HUES64 (cell line): Measurements from ENCODE around the gene EMP1.
"Not testable (repeated sequence)": the region's sequence is repeated elsewhere in the genome, so short reads cannot be mapped to it uniquely, and the experiment has no call there.

Experiments used
- H3K27ac ChIP-seq: 2 replicates; pipeline ENCODE4 v1.7.0; 2013; ENCODE audit warnings: low read depth, low read length, inconsistent platforms
- H3K27me3 ChIP-seq: 2 replicates; pipeline ENCODE4 v1.6.1; 2013; ENCODE audit warnings: mild to moderate bottlenecking, low read length; ENCODE audit not compliant: insufficient read depth
- H3K36me3 ChIP-seq: 2 replicates; pipeline ENCODE4 v1.6.1; 2013; ENCODE audit warnings: mild to moderate bottlenecking, low read length; ENCODE audit not compliant: insufficient read depth
- H3K4me1 ChIP-seq: 2 replicates; pipeline ENCODE4 v1.6.1; 2013; ENCODE audit warnings: mild to moderate bottlenecking, low read length, moderate library complexity; ENCODE audit not compliant: insufficient read depth
- H3K4me3 ChIP-seq: 2 replicates; pipeline ENCODE4 v1.5.1; 2013; ENCODE audit warnings: mild to moderate bottlenecking, low read length, moderate library complexity
- H3K9ac ChIP-seq: 2 replicates; pipeline ENCODE4 v1.6.1; 2013; ENCODE audit warnings: mild to moderate bottlenecking, low read depth, low read length
- H3K9me3 ChIP-seq: 2 replicates; pipeline ENCODE4 v1.6.1; 2013; ENCODE audit warnings: low read depth, low read length; ENCODE audit not compliant: insufficient read depth
- WGBS: fragments of 150-250, 120-280 bp; methylation state at CpG from one replicate; pipeline ENCODE4 v1.1.7; 2013; ENCODE audit warnings: missing lambda C conversion rate; 5-methylcytosine and 5-hydroxymethylcytosine counted together

EMP1 gene

DNA sequence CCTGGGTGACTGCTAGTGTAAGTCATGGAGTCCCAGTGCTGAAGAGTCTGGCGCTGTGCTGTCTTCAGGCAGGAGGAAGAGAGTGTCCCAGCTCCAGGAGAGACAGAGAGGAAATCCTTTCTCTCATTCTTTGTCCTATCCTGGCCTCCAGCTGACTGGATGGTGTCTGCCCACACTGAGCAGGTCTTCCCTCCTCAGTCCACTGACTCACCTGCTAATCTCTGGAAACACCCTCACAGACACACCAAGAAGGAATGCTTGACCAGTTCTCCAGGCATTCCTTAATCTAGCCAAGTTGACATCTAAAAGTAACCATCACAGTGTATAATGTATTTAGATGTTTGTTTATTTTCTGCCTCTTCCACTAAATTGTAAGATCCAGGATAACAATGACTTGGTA lies 53.9 kb downstream of the EMP1 start:
- H3K4me3 ChIP-seq = no peak overlapping the region
- no peak overlapping the region for H3K9ac ChIP-seq
- no peaks in the 10 kb centered on the region for H3K27me3 ChIP-seq
- no peaks in the 10 kb centered on the region for H3K36me3 ChIP-seq
- no peaks in the 10 kb centered on the region for H3K9me3 ChIP-seq
- no peak overlapping the region for H3K27ac ChIP-seq
- peaks cover 5% of the 10 kb centered on the region; the same call in 1 of the 2 replicates for H3K4me1 ChIP-seq
- WGBS = 77% methylated on average over 1 of the region's 1 CpG

DNA sequence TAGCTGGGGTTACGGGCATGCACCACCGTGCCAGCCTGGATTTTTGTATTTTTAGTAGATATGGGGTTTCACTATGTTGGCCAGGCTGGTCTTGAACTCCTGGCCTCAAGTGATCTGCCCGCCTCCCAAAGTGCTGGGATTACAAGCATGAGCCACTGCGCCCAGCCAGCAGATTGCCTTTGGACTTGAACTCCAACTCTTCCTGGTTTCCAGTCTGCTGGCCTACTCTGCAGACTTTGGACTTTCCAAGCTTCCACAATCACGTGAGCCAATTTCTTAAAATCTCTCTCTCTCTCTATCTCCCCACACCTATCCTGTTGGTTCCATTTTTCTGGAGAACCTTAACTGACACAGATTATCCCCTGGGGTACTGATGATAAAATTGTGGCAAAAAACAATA lies 55.0 kb downstream of the EMP1 start:
- H3K9me3 ChIP-seq = no peaks in the 10 kb centered on the region
- no peak overlapping the region for H3K9ac ChIP-seq
- no peak overlapping the region for H3K27ac ChIP-seq
- no peak overlapping the region for H3K4me3 ChIP-seq
- 94% methylated on average over 5 of the region's 5 CpGs for WGBS
- H3K4me1 ChIP-seq = peaks cover 11% of the 10 kb centered on the region
- H3K27me3 ChIP-seq = no peaks in the 10 kb centered on the region
- H3K36me3 ChIP-seq = no peaks in the 10 kb centered on the region

DNA sequence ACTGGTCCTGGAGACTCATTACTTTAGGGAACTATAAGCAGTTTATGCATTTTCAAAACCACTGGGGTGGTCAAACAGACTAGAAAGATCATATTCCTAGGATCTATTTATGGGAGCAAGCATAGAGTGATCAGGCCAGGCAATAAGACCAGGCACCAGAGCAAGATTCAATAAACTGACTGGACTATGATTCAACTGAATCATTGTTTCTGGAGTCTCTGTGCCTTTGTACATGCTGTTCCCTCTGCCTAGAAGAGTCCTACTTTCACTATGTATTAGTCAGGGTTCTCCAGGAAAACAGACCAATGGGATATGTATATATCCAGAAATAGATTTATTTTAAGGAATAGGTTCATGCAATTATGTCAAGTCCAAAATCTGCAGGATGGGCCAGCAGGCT lies 55.5 kb downstream of the EMP1 start:
- peaks cover 16% of the 10 kb centered on the region for H3K4me1 ChIP-seq
- H3K9me3 ChIP-seq = no peaks in the 10 kb centered on the region
- H3K36me3 ChIP-seq = no peaks in the 10 kb centered on the region
- no peaks in the 10 kb centered on the region for H3K27me3 ChIP-seq
- H3K27ac ChIP-seq = no peak overlapping the region
- no peak overlapping the region for H3K9ac ChIP-seq
- H3K4me3 ChIP-seq = no peak overlapping the region

DNA sequence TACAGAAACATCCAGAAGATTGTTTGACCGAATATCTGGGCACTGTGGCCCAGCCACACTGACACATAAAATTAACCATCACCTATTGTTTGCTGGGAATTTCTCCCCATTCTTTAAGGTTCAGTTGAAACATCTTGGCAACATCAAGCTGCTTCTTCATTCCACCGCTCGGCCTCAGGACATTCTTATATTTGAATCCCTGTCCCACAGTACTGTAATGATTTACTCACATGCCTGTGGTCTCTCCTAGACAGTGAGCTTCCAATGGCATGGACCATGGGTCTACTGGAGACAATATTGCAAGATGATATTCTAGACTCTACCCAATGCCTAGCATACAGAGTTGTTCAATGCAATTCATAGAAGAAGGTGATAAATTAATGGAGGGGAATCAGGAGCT lies 56.1 kb downstream of the EMP1 start:
- WGBS = 76% methylated on average over 3 of the region's 3 CpGs
- H3K9ac ChIP-seq = no peak overlapping the region
- H3K27ac ChIP-seq = no peak overlapping the region
- H3K4me1 ChIP-seq = peaks cover 22% of the 10 kb centered on the region
- H3K36me3 ChIP-seq = no peaks in the 10 kb centered on the region
- no peak overlapping the region for H3K4me3 ChIP-seq
- H3K9me3 ChIP-seq = no peaks in the 10 kb centered on the region
- H3K27me3 ChIP-seq = no peaks in the 10 kb centered on the region

DNA sequence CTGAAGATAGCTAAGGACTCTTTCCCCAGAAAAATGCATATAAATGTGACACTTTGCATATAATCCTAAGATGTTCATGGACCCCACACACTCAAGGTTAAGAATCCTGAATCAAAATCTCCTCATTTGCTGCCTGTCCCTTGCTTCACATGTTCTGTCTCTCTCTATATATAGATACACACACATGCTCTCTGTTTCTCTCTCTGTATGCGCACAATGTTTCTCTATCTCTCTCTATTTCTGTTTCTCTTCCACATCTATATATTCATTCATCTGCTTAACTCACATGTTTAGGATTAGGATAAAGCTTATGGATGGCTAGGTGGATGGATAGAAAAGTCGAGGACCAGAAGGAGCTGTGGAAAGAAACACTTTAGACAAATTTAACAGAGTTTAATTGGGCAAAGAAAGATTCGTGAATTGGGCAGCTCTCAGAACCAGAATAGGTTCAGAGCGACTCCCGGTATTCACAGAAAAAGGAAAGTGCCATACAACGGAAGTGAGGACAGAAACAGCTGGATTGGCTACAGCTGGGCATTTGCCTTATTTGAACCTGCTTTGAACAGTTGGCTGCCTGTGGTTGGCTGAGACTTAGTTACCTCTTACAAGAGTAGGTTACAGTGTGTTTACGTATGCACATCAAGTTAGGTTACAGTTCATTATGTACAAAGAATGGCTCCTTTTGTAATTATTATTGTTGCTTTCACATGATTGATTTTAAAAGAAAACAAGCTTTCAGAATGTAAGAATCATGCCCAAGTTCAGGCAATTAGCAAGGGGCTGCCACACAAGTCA lies 57.6 kb downstream of the EMP1 start:
- H3K9ac ChIP-seq = no peak overlapping the region
- 89% methylated on average over 6 of the region's 7 CpGs for WGBS
- no peaks in the 10 kb centered on the region for H3K9me3 ChIP-seq
- peaks cover 34% of the 10 kb centered on the region for H3K4me1 ChIP-seq
- H3K27ac ChIP-seq = no peak overlapping the region
- no peaks in the 10 kb centered on the region for H3K36me3 ChIP-seq
- no peak overlapping the region for H3K4me3 ChIP-seq
- H3K27me3 ChIP-seq = no peaks in the 10 kb centered on the region

DNA sequence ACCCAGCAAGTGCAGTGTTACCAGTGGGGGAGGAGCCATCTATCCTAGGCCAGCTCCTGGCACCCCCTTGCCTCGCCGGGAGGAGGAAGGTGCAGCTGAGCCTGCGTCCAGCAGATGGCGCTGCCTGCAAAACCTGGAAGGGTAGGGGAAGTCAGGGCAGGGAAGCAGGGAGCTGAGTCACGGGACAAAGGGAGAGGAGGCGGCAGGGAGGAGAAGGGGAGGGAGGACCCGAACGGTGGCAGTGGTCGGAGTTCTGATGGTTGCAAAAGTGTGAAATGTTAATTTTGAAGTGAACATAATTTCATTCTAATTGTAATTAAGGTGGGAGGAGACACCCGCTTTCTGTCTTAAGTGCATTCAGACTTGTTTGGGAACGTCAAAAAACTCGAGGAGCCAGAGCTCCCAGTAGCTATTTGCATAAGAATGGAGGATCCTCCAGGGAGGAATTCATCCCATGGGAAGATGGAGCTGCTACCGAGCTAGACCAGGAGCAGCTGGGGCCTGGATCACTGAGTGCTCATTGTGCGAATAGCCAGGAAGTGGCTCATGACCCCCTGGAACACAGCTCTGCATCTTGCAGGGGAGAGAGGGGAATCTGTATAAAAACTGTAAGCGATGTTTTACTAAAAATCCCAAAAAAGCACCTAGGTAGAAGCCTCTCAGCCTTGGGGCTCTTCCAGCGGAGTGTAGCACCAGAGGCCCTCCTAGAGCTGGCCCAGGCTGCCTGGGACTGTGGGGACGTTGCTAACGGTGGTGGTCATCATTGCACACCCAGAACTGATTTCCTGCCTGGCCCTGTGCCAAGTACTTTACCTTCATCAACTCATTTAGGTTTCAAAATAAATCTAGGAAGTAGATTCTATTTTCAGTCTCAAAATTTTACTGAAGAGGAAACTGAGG lies 59.5 kb downstream of the EMP1 start:
- WGBS = 10% methylated on average over 18 of the region's 18 CpGs
- no peaks in the 10 kb centered on the region for H3K27me3 ChIP-seq
- peak overlapping the region; percentile 84 for H3K27ac ChIP-seq
- H3K9ac ChIP-seq = peak overlapping the region; percentile 69
- H3K9me3 ChIP-seq = no peaks in the 10 kb centered on the region
- peaks cover 39% of the 10 kb centered on the region for H3K4me1 ChIP-seq
- H3K36me3 ChIP-seq = no peaks in the 10 kb centered on the region
- H3K4me3 ChIP-seq = peak overlapping the region; percentile 52

DNA sequence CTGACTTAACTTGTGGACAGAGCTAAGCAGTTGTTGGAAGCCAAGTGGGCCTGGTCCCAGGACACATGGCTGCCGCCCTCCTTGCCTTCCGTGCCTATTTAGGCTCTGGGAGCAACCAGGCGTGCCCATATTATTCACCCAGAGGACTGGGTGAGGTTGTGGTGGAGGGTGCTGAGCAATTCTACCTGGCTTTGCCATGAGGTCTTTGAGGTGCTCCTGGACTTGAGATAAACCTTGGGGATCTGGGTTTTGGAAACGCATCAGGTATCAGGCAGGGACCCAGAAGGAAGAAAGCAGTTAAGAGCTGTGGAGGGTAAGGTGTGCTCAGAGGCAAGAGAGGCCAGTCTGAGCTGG lies 60.1 kb downstream of the EMP1 start:
- Histone ChIP-seq H3K9me3 (no peaks in the 10 kb centered on the region), H3K4me3 (no peak overlapping the region), H3K36me3 (no peaks in the 10 kb centered on the region), H3K9ac (no peak overlapping the region), H3K4me1 (peaks cover 39% of the 10 kb centered on the region), H3K27me3 (no peaks in the 10 kb centered on the region), H3K27ac (peak overlapping the region; percentile 84)
- 90% methylated on average over 4 of the region's 4 CpGs for WGBS

DNA sequence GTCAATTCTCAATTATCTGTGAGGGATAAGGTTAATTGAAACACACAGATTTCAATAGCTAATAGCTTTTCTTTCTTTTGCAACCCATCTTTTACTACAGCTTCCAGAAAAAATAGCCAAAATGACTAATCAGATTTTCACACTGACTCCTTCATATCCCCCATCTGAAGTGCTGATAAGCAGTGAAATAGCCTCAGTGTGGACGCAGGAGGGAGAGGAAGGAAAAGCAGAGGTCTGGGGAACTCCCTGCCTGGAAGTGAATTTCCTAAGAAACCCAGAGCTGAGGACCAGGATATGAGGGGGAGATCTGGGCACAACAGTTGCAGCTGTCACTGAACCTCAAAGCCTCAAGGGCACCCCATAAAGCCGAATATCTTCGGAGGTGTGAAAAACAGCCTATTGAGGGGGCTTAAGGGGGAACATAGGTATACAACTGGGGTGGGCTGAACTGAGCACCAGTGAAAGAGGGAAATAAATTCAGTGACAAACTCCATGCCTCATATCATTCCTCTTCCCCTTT lies 60.9 kb downstream of the EMP1 start:
- Histone ChIP-seq H3K9me3 (no peaks in the 10 kb centered on the region), H3K4me3 (no peak overlapping the region), H3K36me3 (no peaks in the 10 kb centered on the region), H3K27ac (no peak overlapping the region), H3K9ac (no peak overlapping the region), H3K27me3 (no peaks in the 10 kb centered on the region), H3K4me1 (peaks cover 39% of the 10 kb centered on the region)
- WGBS = 73% methylated on average over 3 of the region's 3 CpGs

DNA sequence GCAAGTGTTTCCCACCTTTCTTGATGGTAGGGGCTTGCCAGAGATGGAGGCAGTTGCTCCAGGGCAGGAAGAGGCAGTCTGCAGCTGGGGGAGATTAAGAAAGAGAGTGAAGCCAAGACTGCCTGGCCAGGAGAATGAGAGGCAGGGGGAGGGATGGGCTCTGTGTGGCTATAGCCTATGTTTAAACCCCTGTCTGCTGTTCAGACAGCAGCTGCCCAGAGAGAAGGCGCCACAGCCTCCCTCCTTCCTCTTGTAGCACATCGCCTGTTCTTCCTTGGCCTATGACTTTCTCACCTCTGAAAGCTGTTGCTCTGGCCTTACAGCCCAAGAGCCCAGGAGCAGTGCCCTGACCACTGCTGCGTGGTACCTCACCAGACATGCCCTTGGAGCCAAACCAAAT lies 61.7 kb downstream of the EMP1 start:
- Histone ChIP-seq H3K4me1 (peaks cover 39% of the 10 kb centered on the region), H3K27ac (peak overlapping the region; percentile 33; the same call in 1 of the 2 replicates), H3K36me3 (no peaks in the 10 kb centered on the region), H3K4me3 (no peak overlapping the region), H3K9me3 (no peaks in the 10 kb centered on the region), H3K9ac (no peak overlapping the region), H3K27me3 (no peaks in the 10 kb centered on the region)
- WGBS = 84% methylated on average over 3 of the region's 3 CpGs

DNA sequence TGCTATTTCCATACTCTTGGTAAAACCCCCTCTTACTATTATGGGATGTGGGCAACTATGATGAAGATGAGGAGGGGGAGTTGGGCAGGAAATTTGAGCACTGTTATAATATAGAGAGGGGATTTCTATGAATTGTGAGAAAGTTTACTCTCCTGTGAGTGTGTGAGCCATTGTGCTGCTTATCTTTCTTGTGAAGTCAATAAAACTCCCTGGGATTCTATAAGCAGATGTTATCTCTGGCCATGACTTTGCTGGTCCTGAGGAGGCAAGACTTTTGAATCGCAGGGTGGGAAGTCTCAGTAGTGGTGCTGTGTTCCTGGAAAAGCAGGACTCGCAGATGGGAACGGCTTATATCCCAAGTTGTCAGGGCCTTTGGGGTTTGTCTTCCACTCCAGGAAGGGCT lies 62.2 kb downstream of the EMP1 start:
- Histone ChIP-seq H3K36me3 (no peaks in the 10 kb centered on the region), H3K27ac (peak overlapping the region; percentile 33; the same call in 1 of the 2 replicates), H3K9ac (no peak overlapping the region), H3K4me3 (no peak overlapping the region), H3K4me1 (peaks cover 39% of the 10 kb centered on the region), H3K27me3 (no peaks in the 10 kb centered on the region), H3K9me3 (no peaks in the 10 kb centered on the region)
- 74% methylated on average over 3 of the region's 3 CpGs for WGBS

DNA sequence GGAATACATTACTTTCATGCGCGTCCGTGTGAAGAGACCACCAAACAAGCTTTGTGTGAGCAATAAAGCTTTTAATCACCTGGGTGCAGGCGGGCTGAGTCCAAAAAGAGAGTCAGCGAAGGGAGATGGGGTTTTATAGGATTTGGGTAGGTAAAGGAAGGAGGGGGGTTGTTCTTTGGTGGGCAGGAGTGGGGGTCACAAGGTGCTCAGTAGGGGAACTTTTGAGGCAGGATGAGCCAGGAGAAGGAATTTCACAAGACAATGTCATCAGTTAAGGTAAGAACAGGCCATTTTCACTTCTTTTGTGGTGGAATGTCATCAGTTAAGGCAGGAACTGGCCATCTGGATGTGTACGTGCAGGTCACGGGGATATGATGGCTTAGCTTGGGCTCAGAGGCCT lies 63.1 kb downstream of the EMP1 start:
- not testable (repeated sequence) for H3K9me3 ChIP-seq, H3K27me3 ChIP-seq, H3K9ac ChIP-seq, H3K36me3 ChIP-seq, H3K4me3 ChIP-seq, H3K27ac ChIP-seq
- WGBS = 87% methylated on average over 5 of the region's 7 CpGs
- peaks cover 39% of the 10 kb centered on the region for H3K4me1 ChIP-seq
